ENCODE measurements around the gene CTNNA2. TPM values are rescaled to one million over a fixed set of nuclear protein-coding genes. Genes with fewer than 3 reads are reported as not detected.

The CTNNA2 gene
- total RNA-seq, 1 donor from 2014 or later, result not detected

GRCh38 chr2:80322958-80323357 is 810.1 kb downstream of the CTNNA2 start:
- intact Hi-C loops (cut with DNase I), result no loop called here
- Histone ChIP-seq H3K9me3 (no peaks in the 10 kb centered on the region), H3K36me3 (no peaks in the 10 kb centered on the region), H3K4me3 (no peak overlapping the region), H3K27me3 (peaks cover 12% of the 10 kb centered on the region), H3K4me1 (no peaks in the 10 kb centered on the region), H3K27ac (no peak overlapping the region)
- TF ChIP-seq, protein P1, sequence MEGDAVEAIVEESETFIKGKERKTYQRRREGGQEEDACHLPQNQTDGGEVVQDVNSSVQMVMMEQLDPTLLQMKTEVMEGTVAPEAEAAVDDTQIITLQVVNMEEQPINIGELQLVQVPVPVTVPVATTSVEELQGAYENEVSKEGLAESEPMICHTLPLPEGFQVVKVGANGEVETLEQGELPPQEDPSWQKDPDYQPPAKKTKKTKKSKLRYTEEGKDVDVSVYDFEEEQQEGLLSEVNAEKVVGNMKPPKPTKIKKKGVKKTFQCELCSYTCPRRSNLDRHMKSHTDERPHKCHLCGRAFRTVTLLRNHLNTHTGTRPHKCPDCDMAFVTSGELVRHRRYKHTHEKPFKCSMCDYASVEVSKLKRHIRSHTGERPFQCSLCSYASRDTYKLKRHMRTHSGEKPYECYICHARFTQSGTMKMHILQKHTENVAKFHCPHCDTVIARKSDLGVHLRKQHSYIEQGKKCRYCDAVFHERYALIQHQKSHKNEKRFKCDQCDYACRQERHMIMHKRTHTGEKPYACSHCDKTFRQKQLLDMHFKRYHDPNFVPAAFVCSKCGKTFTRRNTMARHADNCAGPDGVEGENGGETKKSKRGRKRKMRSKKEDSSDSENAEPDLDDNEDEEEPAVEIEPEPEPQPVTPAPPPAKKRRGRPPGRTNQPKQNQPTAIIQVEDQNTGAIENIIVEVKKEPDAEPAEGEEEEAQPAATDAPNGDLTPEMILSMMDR (IDR thresholded peaks at IDR 0.05), result no peak
- DNase-seq (no peak), ATAC-seq (no peak)

DNA sequence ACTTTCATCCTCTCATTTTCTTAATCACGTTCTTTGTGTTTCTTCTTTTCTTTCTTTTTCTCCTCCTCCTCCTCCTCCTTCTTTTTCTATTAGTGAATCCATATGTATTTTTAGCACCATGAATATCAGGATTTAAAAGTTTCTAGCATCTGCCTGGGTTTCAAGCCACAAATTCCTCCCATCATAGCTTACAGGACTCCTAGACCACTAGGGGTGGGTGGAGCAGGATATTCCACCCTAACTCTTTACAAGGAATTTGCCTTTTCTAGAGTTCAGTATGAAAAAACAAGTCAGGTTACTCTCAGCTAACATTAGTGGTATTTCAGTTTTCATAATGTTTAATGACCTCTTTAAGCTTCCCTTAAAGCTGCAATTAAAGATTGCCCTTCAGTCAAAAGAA is 810.8 kb downstream of the CTNNA2 start:
- Histone ChIP-seq H3K27ac (no peak overlapping the region), H3K36me3 (no peaks in the 10 kb centered on the region), H3K4me3 (no peak overlapping the region), H3K9me3 (no peaks in the 10 kb centered on the region), H3K4me1 (no peaks in the 10 kb centered on the region), H3K27me3 (peaks cover 12% of the 10 kb centered on the region)
- DNase-seq (no peak), ATAC-seq (no peak)
- intact Hi-C loops (cut with DNase I), result no loop called here
- TF ChIP-seq, protein P1 (IDR thresholded peaks at IDR 0.05), result no peak

- DNase-seq (no peak), ATAC-seq (no peak)
- H3K4me1 ChIP-seq, result no peaks in the 10 kb centered on the region
- H3K4me3 ChIP-seq, result no peak overlapping the region
- TF ChIP-seq, protein P1 (IDR thresholded peaks at IDR 0.05), result no peak
- no peak overlapping the region for H3K27ac ChIP-seq
- no peaks in the 10 kb centered on the region for H3K9me3 ChIP-seq
- H3K36me3 ChIP-seq, result no peaks in the 10 kb centered on the region
- intact Hi-C loops (cut with DNase I), result no loop called here
- peaks cover 12% of the 10 kb centered on the region for H3K27me3 ChIP-seq
Observed at GRCh38 chr2:80324525-80324924, 811.7 kb downstream of the CTNNA2 start.

DNA sequence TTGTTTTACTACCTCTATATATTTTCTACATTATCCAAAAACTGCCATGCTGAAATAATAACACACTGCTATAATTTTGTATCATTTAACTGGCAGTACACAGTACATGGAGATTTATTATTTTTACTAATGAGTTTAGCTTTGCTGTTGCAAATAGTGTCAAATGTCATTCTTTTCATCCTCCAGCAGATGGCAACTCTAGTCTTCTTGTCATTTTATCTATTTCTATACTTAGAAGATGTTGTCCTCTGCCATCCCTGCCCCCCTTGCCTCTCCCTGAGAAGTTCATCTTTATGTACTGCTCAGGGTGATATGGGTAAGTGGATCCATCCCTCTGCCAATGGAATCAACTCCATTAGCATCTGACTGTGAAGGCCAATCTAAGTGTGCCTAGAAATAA is 813.4 kb downstream of the CTNNA2 start:
- Histone ChIP-seq H3K9me3 (no peaks in the 10 kb centered on the region), H3K4me3 (no peak overlapping the region), H3K36me3 (no peaks in the 10 kb centered on the region), H3K27me3 (peaks cover 7% of the 10 kb centered on the region), H3K27ac (no peak overlapping the region), H3K4me1 (no peaks in the 10 kb centered on the region)
- ATAC-seq (no peak), DNase-seq (no peak)
- TF ChIP-seq, protein P1 (IDR thresholded peaks at IDR 0.05), result peak; percentile 34
- intact Hi-C loops (cut with DNase I), result no loop called here

- Histone ChIP-seq H3K36me3 (no peaks in the 10 kb centered on the region), H3K27me3 (peaks cover under 1% of the 10 kb centered on the region), H3K4me1 (no peaks in the 10 kb centered on the region), H3K9me3 (no peaks in the 10 kb centered on the region), H3K27ac (no peak overlapping the region), H3K4me3 (no peak overlapping the region)
- TF ChIP-seq, protein P1 (IDR thresholded peaks at IDR 0.05), result no peak
- intact Hi-C loops (cut with DNase I), result no loop called here
- DNase-seq (no peak), ATAC-seq (no peak)
Observed at GRCh38 chr2:80326861-80327260, 814.0 kb downstream of the CTNNA2 start.

DNA sequence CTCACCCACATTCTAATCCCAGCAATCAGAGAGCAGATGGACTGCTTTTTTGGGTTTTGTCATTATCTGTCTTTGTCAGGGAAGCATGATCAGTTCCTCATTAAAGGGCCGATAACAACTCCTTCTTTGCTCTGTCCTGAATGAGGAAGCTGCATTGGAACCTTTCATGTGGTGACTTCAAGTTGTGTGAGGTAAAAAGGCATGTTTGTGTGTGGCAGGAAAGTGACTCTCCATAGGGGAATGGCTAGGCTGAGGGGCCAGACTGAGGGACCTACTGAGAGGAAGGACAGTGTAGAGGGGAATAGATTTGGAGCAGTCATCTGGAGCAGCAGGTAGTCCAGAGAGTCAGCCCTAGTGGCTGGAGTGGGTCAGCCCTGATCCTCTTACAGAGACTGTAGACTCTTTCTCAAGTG is 815.3 kb downstream of the CTNNA2 start:
- Histone ChIP-seq H3K4me1 (no peaks in the 10 kb centered on the region), H3K9me3 (no peaks in the 10 kb centered on the region), H3K36me3 (no peaks in the 10 kb centered on the region), H3K27ac (no peak overlapping the region), H3K4me3 (no peak overlapping the region), H3K27me3 (no peaks in the 10 kb centered on the region)
- intact Hi-C loops (cut with DNase I), result no loop called here
- DNase-seq, result no peak
- TF ChIP-seq, protein P1 (IDR thresholded peaks at IDR 0.05), result no peak
- peak; percentile 24 for ATAC-seq

Data from upper lobe of right lung (tissue), 1 donor.